ENCODE measurements around the gene TBPL2. TPM values are rescaled to one million over a fixed set of nuclear protein-coding genes. Genes with fewer than 3 reads are reported as not detected.
"Not testable (repeated sequence)": the region's sequence is repeated elsewhere in the genome, so short reads cannot be mapped to it uniquely, and the experiment has no call there.

TBPL2 gene
- total and polyA plus RNA-seq, 2 experiments from 2014 or later = not detected

DNA sequence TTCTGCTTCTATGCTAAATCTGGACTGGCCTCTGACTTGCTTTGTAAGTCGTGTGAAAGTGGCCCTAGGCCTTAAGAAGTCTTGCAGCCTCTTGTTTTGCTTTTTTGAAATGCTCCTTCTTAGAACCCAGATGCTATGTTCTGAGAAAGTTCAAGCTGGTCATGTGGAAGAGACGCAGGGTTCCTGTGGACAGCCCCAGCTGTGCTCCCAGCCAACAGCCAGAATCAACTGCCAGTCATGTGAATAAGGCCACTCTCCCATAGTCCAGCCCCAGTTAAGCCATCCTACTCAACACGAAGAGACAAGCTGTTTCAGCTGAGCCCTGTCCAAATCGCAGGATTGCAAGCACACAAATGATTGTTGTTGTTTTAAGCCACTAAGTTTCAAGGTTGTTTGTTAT is 37.3 kb upstream of the TBPL2 start:
- Histone ChIP-seq H3K4me1 (ENCODE audit: insufficient read depth) (no peaks in the 10 kb centered on the region), H3K9me2 (ENCODE audit: insufficient read depth) (no peaks in the 10 kb centered on the region), H2AFZ (no peak overlapping the region), H3K36me3 (ENCODE audit: low read depth) (no peaks in the 10 kb centered on the region), H3F3A (ENCODE audit: insufficient read depth) (no peaks in the 10 kb centered on the region), H3K27me3 (replicated peaks; ENCODE audit: insufficient read depth) (no peaks in the 10 kb centered on the region), H3K9ac (no peak overlapping the region), H3K27ac (no peak overlapping the region), H3K79me2 (ENCODE audit: insufficient read depth) (no peaks in the 10 kb centered on the region), H3K4me2 (ENCODE audit: unreplicated experiment) (no peak overlapping the region), H3K4me3 (no peak overlapping the region), H3K9me3 (ENCODE audit: low read depth) (no peaks in the 10 kb centered on the region), H4K20me1 (ENCODE audit: insufficient read depth) (no peaks in the 10 kb centered on the region)
- TF ChIP-seq EZH2 (IDR thresholded peaks at IDR 0.05; ENCODE audit: insufficient read depth, poor library complexity, severe bottlenecking) = no peak
- TF ChIP-seq EZH2phosphoT487 (IDR thresholded peaks at IDR 0.05; ENCODE audit: insufficient read depth, low read depth) = no peak
- WGBS, 2 experiments (ENCODE audit: low coverage in 1 of 2, low lambda C conversion rate in 2 of 2, missing lambda C conversion rate in 2 of 2) = 54 to 55% methylated on average over 4 of the region's 4 CpGs
- no peak for DNase-seq
- in situ Hi-C loops (cut with MboI) = no loop called here

DNA sequence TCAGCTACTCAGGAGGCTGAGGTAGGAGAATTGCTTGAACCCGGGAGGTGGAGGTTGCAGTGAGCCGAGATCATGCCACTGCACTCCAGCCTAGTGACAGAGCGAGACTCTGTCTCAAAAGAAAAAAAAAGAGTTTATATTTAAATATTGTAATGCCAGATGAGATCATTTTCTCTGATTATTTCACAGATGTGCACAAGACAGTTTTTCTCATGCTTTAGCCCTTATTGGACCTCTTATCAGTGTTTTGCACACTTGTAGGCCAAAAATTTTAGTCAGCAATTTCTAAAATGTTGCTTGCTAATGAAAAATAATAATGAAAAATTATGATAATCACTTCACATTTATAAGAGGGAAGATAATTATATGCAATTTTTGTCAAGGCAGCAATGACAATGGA is 36.0 kb upstream of the TBPL2 start:
- DNase-seq; H3F3A ChIP-seq (ENCODE audit: insufficient read depth); H3K4me2 ChIP-seq (ENCODE audit: unreplicated experiment); H3K4me1 ChIP-seq (ENCODE audit: insufficient read depth); H3K27ac ChIP-seq; H2AFZ ChIP-seq; in situ Hi-C loops (cut with MboI); H3K9me2 ChIP-seq (ENCODE audit: insufficient read depth); H4K20me1 ChIP-seq (ENCODE audit: insufficient read depth); H3K79me2 ChIP-seq (ENCODE audit: insufficient read depth); H3K9me3 ChIP-seq (ENCODE audit: low read depth); H3K27me3 ChIP-seq (replicated peaks; ENCODE audit: insufficient read depth); H3K9ac ChIP-seq; H3K36me3 ChIP-seq (ENCODE audit: low read depth); H3K4me3 ChIP-seq: not testable (repeated sequence)
- 93 to 99% methylated on average over 3 of the region's 3 CpGs for WGBS, 2 experiments (ENCODE audit: low coverage in 1 of 2, low lambda C conversion rate in 2 of 2, missing lambda C conversion rate in 2 of 2)

DNA sequence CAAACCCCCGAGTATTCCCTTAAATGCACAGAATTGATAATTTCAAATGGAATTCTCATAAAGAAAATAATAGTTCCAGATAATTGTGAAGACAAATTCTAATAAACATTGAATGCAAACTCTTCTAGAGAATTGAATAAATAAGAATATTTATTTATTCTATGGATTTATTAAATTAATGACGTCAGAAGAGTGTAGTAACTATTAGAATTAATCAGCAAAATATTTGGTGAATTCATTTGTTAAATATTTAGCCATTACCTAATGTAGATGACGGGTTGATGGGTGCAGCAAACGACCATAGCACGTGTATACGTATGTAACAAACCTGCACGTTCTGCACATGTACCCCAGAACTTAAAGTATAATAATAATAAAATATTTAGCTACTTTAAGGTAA is 33.4 kb upstream of the TBPL2 start:
- Histone ChIP-seq H3K79me2 (ENCODE audit: insufficient read depth) (no peaks in the 10 kb centered on the region), H3K27ac (no peak overlapping the region), H4K20me1 (ENCODE audit: insufficient read depth) (no peaks in the 10 kb centered on the region), H3K4me3 (no peak overlapping the region), H3K9me3 (ENCODE audit: low read depth) (no peaks in the 10 kb centered on the region), H3K4me1 (ENCODE audit: insufficient read depth) (no peaks in the 10 kb centered on the region), H2AFZ (no peak overlapping the region), H3K27me3 (replicated peaks; ENCODE audit: insufficient read depth) (no peaks in the 10 kb centered on the region), H3F3A (ENCODE audit: insufficient read depth) (no peaks in the 10 kb centered on the region), H3K4me2 (ENCODE audit: unreplicated experiment) (no peak overlapping the region), H3K36me3 (ENCODE audit: low read depth) (no peaks in the 10 kb centered on the region), H3K9ac (no peak overlapping the region), H3K9me2 (ENCODE audit: insufficient read depth) (no peaks in the 10 kb centered on the region)
- in situ Hi-C loops (cut with MboI) = no loop called here
- DNase-seq = no peak
- no peak for TF ChIP-seq EZH2phosphoT487 (IDR thresholded peaks at IDR 0.05; ENCODE audit: insufficient read depth, low read depth)
- TF ChIP-seq EZH2 (IDR thresholded peaks at IDR 0.05; ENCODE audit: insufficient read depth, poor library complexity, severe bottlenecking) = no peak
- WGBS, 2 experiments (ENCODE audit: low coverage in 1 of 2, low lambda C conversion rate in 2 of 2, missing lambda C conversion rate in 2 of 2) = 64 to 69% methylated on average over 7 of the region's 7 CpGs

DNA sequence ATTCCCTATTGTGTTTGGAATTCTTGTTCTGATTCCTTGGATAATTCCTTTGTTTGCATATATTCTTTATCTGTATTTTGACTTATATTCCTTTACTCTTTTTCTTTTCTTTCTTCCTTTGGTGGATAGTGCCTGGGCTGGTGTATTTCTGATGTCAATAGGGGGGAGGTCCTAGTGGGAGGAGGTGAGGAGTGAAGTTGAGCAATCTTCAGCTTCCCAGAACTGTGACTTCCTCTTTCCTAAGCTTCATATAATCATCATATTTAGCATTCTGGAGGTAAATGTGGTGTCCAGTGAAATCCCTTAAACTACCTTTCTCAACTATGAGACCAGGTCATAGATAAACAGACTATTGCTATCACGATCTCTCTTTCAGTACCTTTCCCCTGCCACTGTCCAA is 29.6 kb upstream of the TBPL2 start:
- Histone ChIP-seq H3K79me2 (ENCODE audit: insufficient read depth) (no peaks in the 10 kb centered on the region), H3K4me1 (ENCODE audit: insufficient read depth) (no peaks in the 10 kb centered on the region), H3K9ac (no peak overlapping the region), H3K27me3 (replicated peaks; ENCODE audit: insufficient read depth) (no peaks in the 10 kb centered on the region), H3K36me3 (ENCODE audit: low read depth) (no peaks in the 10 kb centered on the region), H3K27ac (no peak overlapping the region), H3K9me2 (ENCODE audit: insufficient read depth) (no peaks in the 10 kb centered on the region), H4K20me1 (ENCODE audit: insufficient read depth) (no peaks in the 10 kb centered on the region), H3K4me2 (ENCODE audit: unreplicated experiment) (no peak overlapping the region), H3K4me3 (no peak overlapping the region), H3K9me3 (ENCODE audit: low read depth) (no peaks in the 10 kb centered on the region), H2AFZ (no peak overlapping the region), H3F3A (ENCODE audit: insufficient read depth) (no peaks in the 10 kb centered on the region)
- DNase-seq = no peak
- TF ChIP-seq EZH2phosphoT487 (IDR thresholded peaks at IDR 0.05; ENCODE audit: insufficient read depth, low read depth) (no peak), EZH2 (IDR thresholded peaks at IDR 0.05; ENCODE audit: insufficient read depth, poor library complexity, severe bottlenecking) (no peak)
- in situ Hi-C loops (cut with MboI) = no loop called here
- WGBS, 2 experiments (ENCODE audit: low coverage in 1 of 2, low lambda C conversion rate in 2 of 2, missing lambda C conversion rate in 2 of 2) = 57 to 61% methylated on average over 1 of the region's 1 CpG

DNA sequence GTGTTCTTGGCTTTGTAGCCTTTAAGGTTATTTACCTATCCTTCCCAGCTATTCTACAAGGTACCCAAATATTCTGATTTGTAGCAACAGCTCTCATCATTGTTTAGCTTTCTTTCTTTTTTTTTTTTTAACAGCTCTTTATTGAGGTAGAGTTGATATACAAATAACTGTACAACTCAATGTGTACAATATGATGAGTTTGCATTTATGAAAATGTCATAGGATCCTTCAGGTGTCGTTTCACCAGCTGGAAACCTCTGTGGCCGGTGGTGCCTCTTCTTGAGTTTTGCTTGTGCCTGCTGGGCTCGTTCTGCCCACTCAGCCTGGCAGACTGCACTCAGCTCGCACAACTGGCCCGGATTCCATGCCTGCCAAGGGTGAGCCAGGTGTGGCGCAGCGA is 26.9 kb upstream of the TBPL2 start:
- H3K9me2 ChIP-seq (ENCODE audit: insufficient read depth) = no peaks in the 10 kb centered on the region
- in situ Hi-C loops (cut with MboI) = no loop called here
- H3K27me3 ChIP-seq (replicated peaks; ENCODE audit: insufficient read depth) = no peaks in the 10 kb centered on the region
- H2AFZ ChIP-seq = no peak overlapping the region
- no peaks in the 10 kb centered on the region for H3K36me3 ChIP-seq (ENCODE audit: low read depth)
- no peak for DNase-seq
- H3K4me2 ChIP-seq (ENCODE audit: unreplicated experiment) = no peak overlapping the region
- H3F3A ChIP-seq (ENCODE audit: insufficient read depth) = no peaks in the 10 kb centered on the region
- H3K79me2 ChIP-seq (ENCODE audit: insufficient read depth) = no peaks in the 10 kb centered on the region
- H3K4me1 ChIP-seq (ENCODE audit: insufficient read depth) = no peaks in the 10 kb centered on the region
- H3K4me3 ChIP-seq = no peak overlapping the region
- 63 to 68% methylated on average over 7 of the region's 7 CpGs for WGBS, 2 experiments (ENCODE audit: low coverage in 1 of 2, low lambda C conversion rate in 2 of 2, missing lambda C conversion rate in 2 of 2)
- TF ChIP-seq EZH2 (IDR thresholded peaks at IDR 0.05; ENCODE audit: insufficient read depth, poor library complexity, severe bottlenecking) (no peak), EZH2phosphoT487 (IDR thresholded peaks at IDR 0.05; ENCODE audit: insufficient read depth, low read depth) (no peak)
- no peak overlapping the region for H3K27ac ChIP-seq
- H3K9ac ChIP-seq = no peak overlapping the region
- no peaks in the 10 kb centered on the region for H4K20me1 ChIP-seq (ENCODE audit: insufficient read depth)
- H3K9me3 ChIP-seq (ENCODE audit: low read depth) = no peaks in the 10 kb centered on the region

All from GM23248 (cell line).